SK-N-SH (cell line): ENCODE measurements around the gene FBXO40. TPM values are rescaled to one million over a fixed set of nuclear protein-coding genes. Genes with fewer than 3 reads are reported as not detected.

Experiments used
- CTCF ChIA-PET: fragments of 300-600, 350-600 bp; formaldehyde crosslinking; extraction: SDS; loops from one replicate; lab custom pipeline; 2021; lab: Yijun Ruan, JAX
- POLR2A ChIA-PET: fragments of 350-600 bp; sonication (Branson Sonifier 250); formaldehyde crosslinking; extraction: SDS; loops from one replicate; lab custom pipeline; 2020; ENCODE audit warnings: antibody characterized with exemption, inconsistent platforms; lab: Yijun Ruan, JAX
- DNase-seq: peaks from one replicate; pipeline ENCODE4 v3.0.0; 2012
- H2AFZ ChIP-seq: fragments of 200-600 bp; sonication (generic); 2 replicates; pipeline ENCODE4 v1.8.1; 2016; ENCODE audit warnings: antibody characterized with exemption, mild to moderate bottlenecking, low read depth
- H3F3A ChIP-seq: fragments of 200-600 bp; sonication (generic); replicated peaks from 2 replicates; pipeline ENCODE3; 2016; ENCODE audit warnings: antibody characterized with exemption, mild to moderate bottlenecking; ENCODE audit not compliant: insufficient read depth
- H3K27ac ChIP-seq, 2 experiments: fragments of 200-500 bp in 1 of 2; fragments of 200-600 bp in 1 of 2; sonication (Bioruptor generic) in 1 of 2; sonication (generic), shearing (Covaris generic) in 1 of 2; 2 replicates each; pipeline versions ENCODE4 v1.5.1 to v1.6.1; 2014 to 2016; ENCODE audit warnings: low read depth in 2 of 2, inconsistent platforms in 1 of 2, low read length in 1 of 2, mild to moderate bottlenecking in 1 of 2, mixed read lengths in 1 of 2
- H3K27me3 ChIP-seq: fragments of 200-600 bp; sonication (generic), shearing (Covaris generic); 2 replicates; pipeline ENCODE4 v1.6.1; 2016; ENCODE audit warnings: mixed run types; ENCODE audit not compliant: insufficient read depth
- H3K36me3 ChIP-seq, 2 experiments: fragments of 200-500 bp in 1 of 2; fragments of 200-600 bp in 1 of 2; sonication (Bioruptor generic) in 1 of 2; sonication (generic) in 1 of 2; replicated peaks in 1 of 2; 2 replicates each; pipeline versions ENCODE3 to v1.5.1; 2014 to 2016; ENCODE audit warnings: low read length in 1 of 2, mild to moderate bottlenecking in 1 of 2; ENCODE audit not compliant: insufficient read depth in 2 of 2, control insufficient read depth in 1 of 2
- H3K4me1 ChIP-seq, 2 experiments: fragments of 200-500 bp in 1 of 2; fragments of 200-600 bp in 1 of 2; sonication (Bioruptor generic) in 1 of 2; sonication (generic), shearing (Covaris generic) in 1 of 2; 2 replicates each; pipeline versions ENCODE4 v1.5.1 to v1.6.1; 2014 to 2016; ENCODE audit warnings: low read depth in 1 of 2, low read length in 1 of 2, mixed run types in 1 of 2; ENCODE audit not compliant: insufficient read depth in 2 of 2, control insufficient read depth in 1 of 2
- H3K4me2 ChIP-seq: fragments of 200-600 bp; sonication (generic), shearing (Covaris generic); 2 replicates; pipeline ENCODE4 v1.6.1; 2017; ENCODE audit warnings: mixed run types
- H3K4me3 ChIP-seq, 2 experiments: fragments of 200-500 bp in 1 of 2; fragments of 200-600 bp in 1 of 2; sonication (Bioruptor generic) in 1 of 2; sonication (generic), shearing (Covaris generic) in 1 of 2; 2 replicates each; pipeline versions ENCODE4 v1.5.1 to v1.8.1; 2014 to 2016; ENCODE audit warnings: low read depth in 2 of 2, inconsistent platforms in 1 of 2, low read length in 1 of 2, mild to moderate bottlenecking in 1 of 2, mixed read lengths in 1 of 2, moderate library complexity in 1 of 2
- H3K79me2 ChIP-seq: fragments of 200-600 bp; sonication (generic); 2 replicates; pipeline ENCODE4 v1.8.1; 2017; ENCODE audit warnings: mild to moderate bottlenecking; ENCODE audit not compliant: insufficient read depth
- H3K9ac ChIP-seq: fragments of 200-600 bp; sonication (generic); 2 replicates; pipeline ENCODE4 v1.6.1; 2017; ENCODE audit warnings: mixed run types
- H3K9me2 ChIP-seq: fragments of 200-600 bp; sonication (generic); 2 replicates; pipeline ENCODE4 v1.6.1; 2017; ENCODE audit warnings: mixed run types
- H3K9me3 ChIP-seq: fragments of 200-600 bp; sonication (generic); 2 replicates; pipeline ENCODE4 v1.6.1; 2017; ENCODE audit warnings: mixed run types, mild to moderate bottlenecking, moderate library complexity
- H4K20me1 ChIP-seq: fragments of 200-600 bp; sonication (generic); 2 replicates; pipeline ENCODE4 v1.6.1; 2017; ENCODE audit warnings: mild to moderate bottlenecking, mixed run types; ENCODE audit not compliant: insufficient read depth
- ELF1 ChIP-seq: IDR thresholded peaks from 2 replicates; pipeline ENCODE4 v1.4.0; 2012
- FOSL2 ChIP-seq: IDR thresholded peaks from 2 replicates; pipeline ENCODE4 v1.4.0; 2012; ENCODE audit warnings: low read depth, mild to moderate bottlenecking, moderate library complexity, borderline replicate concordance
- GABPA ChIP-seq: IDR thresholded peaks from 2 replicates; pipeline ENCODE4 v1.4.0; 2012; ENCODE audit warnings: low read depth, mild to moderate bottlenecking
- NFIC ChIP-seq: IDR thresholded peaks from 2 replicates; pipeline ENCODE4 v1.4.0; 2012; ENCODE audit warnings: borderline replicate concordance
- RAD21 ChIP-seq: IDR thresholded peaks from 2 replicates; pipeline ENCODE4 v1.6.1; 2012; ENCODE audit warnings: mild to moderate bottlenecking, low read length
- RXRA ChIP-seq: IDR thresholded peaks from 2 replicates; pipeline ENCODE4 v1.4.0; 2012; ENCODE audit warnings: low read depth, mild to moderate bottlenecking, borderline replicate concordance
- SMC3 ChIP-seq: IDR thresholded peaks from 2 replicates; pipeline ENCODE4 v1.6.1; 2012; ENCODE audit warnings: low read depth, low read length, improper control_type of control experiment
- TAF1 ChIP-seq: IDR thresholded peaks from 2 replicates; pipeline ENCODE4 v1.6.1; 2012; ENCODE audit warnings: low read depth, mild to moderate bottlenecking, low read length, moderate library complexity, borderline replicate concordance
- USF2 ChIP-seq: fragments of 150-350 bp; IDR thresholded peaks from 2 replicates; pipeline ENCODE4 v1.6.1; 2017; ENCODE audit warnings: antibody characterized with exemption, low read length, low read depth, borderline replicate concordance
- YY1 ChIP-seq: IDR thresholded peaks from 2 replicates; pipeline ENCODE4 v1.4.0; 2012; ENCODE audit warnings: low read depth, mild to moderate bottlenecking
- WGBS: methylation state at CpG from one replicate; pipeline ENCODE4 v1.1.6; 2017; ENCODE audit warnings: low lambda C conversion rate; 5-methylcytosine and 5-hydroxymethylcytosine counted together
- polyA plus RNA-seq, 3 experiments: library from polyadenylated mRNA; depleted of rRNA; stranded (reverse); fragments of >200 nt; gene quantifications; 2 replicates each; pipeline ENCODE4 v1.2.3, GENCODE V29; 2012
- TF ChIP-seq, protein P1 (sequence below): IDR thresholded peaks from 2 replicates; pipeline ENCODE4 v1.4.0; 2012; ENCODE audit warnings: low read depth, borderline replicate concordance
- TF ChIP-seq, protein P2 (sequence below): fragments of 150-350 bp; IDR thresholded peaks from 2 replicates; pipeline ENCODE4 v1.6.1; 2016; ENCODE audit warnings: mild to moderate bottlenecking, low read depth, low read length

FBXO40 gene
- polyA plus RNA-seq, 1 of the 3 experiments (the other 2 are of a cell fraction), result not detected

DNA sequence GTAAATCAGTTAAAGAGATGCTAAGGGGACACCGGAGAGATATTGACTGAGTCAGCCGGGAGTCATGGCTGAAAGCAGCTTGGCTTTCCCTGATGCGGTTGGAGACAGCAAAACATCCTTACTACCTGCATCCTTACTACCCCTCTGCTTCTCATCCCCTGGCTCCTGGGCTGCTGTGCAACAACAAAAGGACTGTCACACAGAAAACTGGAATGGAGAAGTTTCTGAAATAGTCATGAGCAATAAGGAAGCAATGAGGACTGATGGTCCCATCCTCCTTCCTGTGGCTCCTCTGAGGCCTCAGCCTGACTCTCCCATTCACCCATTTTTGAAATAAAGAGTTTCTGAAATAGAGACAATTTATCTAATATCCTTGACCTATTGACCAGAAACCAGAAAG lies 66.4 kb downstream of the FBXO40 start (continued):
- TF ChIP-seq USF2 (no peak), RXRA (no peak), SMC3 (no peak), ELF1 (no peak)
- TF ChIP-seq, protein P1, sequence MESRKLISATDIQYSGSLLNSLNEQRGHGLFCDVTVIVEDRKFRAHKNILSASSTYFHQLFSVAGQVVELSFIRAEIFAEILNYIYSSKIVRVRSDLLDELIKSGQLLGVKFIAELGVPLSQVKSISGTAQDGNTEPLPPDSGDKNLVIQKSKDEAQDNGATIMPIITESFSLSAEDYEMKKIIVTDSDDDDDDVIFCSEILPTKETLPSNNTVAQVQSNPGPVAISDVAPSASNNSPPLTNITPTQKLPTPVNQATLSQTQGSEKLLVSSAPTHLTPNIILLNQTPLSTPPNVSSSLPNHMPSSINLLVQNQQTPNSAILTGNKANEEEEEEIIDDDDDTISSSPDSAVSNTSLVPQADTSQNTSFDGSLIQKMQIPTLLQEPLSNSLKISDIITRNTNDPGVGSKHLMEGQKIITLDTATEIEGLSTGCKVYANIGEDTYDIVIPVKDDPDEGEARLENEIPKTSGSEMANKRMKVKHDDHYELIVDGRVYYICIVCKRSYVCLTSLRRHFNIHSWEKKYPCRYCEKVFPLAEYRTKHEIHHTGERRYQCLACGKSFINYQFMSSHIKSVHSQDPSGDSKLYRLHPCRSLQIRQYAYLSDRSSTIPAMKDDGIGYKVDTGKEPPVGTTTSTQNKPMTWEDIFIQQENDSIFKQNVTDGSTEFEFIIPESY, result no peak

DNA sequence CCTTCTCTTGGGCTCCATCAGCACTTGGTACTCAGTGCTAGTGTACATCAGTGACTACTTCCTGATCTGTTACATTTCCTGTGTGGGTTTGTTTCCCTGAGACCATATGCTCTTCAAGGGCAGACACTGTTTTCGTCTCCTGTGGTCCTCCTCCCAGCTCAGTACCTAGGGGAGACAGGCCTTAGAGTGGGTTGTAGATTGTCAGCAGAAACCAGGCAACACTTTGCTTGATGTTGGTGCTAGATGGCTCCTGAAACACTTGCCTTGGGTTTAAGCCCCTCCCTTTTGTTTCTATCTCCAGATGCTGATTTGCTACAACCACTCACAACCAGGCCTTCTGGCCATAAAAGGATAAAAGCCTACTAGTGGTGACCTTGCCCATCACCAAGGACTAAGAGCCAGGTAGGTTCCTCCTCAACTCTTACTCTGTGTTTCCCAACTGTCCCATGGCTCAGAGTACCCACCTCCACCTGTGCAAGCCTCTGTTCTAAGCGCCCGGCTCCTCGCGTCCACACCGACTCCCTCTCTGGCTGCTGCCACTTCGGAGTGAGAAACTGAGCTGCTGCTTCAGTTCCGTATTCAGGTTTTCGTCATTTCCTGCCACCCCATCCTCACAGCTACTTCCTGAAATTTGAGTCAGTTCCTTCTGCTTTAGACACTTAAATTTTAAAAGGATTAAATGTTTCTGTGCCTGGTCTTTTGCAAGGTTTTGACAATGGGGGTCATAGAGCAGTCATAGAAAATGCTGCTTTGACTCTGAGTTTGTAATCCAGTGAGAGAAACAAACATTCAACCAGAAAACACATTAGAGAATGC lies 67.4 kb downstream of the FBXO40 start, which contains the start of gene HCLS1:
Gene HCLS1 (minus strand): TSS at position 548 of the 816 bp plus-strand sequence. CDS start 2,556 bp downstream, outside the sequence.
- no peak within 1 kb of the TSS for H3K4me3 ChIP-seq
- WGBS, result 98% methylated on average over 9 of the region's 9 CpGs
- CTCF ChIA-PET, result interaction anchor here (1.5 kb wide), 1 partner anchor 10 kb away, joined by 4 read pairs; no protein-coding TSS in a partner anchor

More for the DNA sequence above, 67.4 kb downstream of the FBXO40 start, which contains the start of gene HCLS1:
- Histone ChIP-seq H3F3A (no peaks in the 10 kb centered on the region), H3K9me2 (no peaks in the 10 kb centered on the region), H3K36me3 (peaks cover 27 to 39% of the 10 kb centered on the region in 2 experiments), H2AFZ (no peak within 1 kb of the TSS), H3K4me1 (no peaks in the 10 kb centered on the region; a peak in 1 of 4 replicates), H4K20me1 (no peaks in the 10 kb centered on the region), H3K9me3 (no peaks in the 10 kb centered on the region; the same call in 1 of the 2 replicates), H3K4me2 (no peak within 1 kb of the TSS), H3K27me3 (no peaks in the 10 kb centered on the region), H3K27ac (no peak within 1 kb of the TSS), H3K79me2 (no peaks in the 10 kb centered on the region), H3K9ac (no peak within 1 kb of the TSS)
- POLR2A ChIA-PET, result no interaction called here
- TF ChIP-seq SMC3 (no peak), USF2 (no peak), RAD21 (no peak), NFIC (no peak), FOSL2 (no peak), YY1 (no peak), GABPA (no peak), TAF1 (no peak)
- TF ChIP-seq, protein P2, sequence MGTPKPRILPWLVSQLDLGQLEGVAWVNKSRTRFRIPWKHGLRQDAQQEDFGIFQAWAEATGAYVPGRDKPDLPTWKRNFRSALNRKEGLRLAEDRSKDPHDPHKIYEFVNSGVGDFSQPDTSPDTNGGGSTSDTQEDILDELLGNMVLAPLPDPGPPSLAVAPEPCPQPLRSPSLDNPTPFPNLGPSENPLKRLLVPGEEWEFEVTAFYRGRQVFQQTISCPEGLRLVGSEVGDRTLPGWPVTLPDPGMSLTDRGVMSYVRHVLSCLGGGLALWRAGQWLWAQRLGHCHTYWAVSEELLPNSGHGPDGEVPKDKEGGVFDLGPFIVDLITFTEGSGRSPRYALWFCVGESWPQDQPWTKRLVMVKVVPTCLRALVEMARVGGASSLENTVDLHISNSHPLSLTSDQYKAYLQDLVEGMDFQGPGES, result no peak
- TF ChIP-seq, protein P1, result no peak
- no peak for DNase-seq
